Ovary (tissue), 3 donors: Measurements from ENCODE around the gene ALKAL2.

ENCODE experiments used
- CTCF ChIP-seq, 3 donors: fragments of 450-650 bp in 2 of 3; fragments of 200-600 bp in 1 of 3; IDR thresholded peaks; one replicate each; pipeline versions ENCODE4 v1.5.1 to v1.8.0; 2016 to 2022; ENCODE audit warnings: antibody characterized with exemption in 3 of 3, mild to moderate bottlenecking in 1 of 3
- POLR2A ChIP-seq: fragments of 450-650 bp; IDR thresholded peaks from one replicate; pipeline ENCODE4 v1.6.1; 2017; ENCODE audit warnings: antibody characterized with exemption, mild to moderate bottlenecking, moderate library complexity
- donor health status: DM: no; HTN: no; CAD: no.

- TF ChIP-seq CTCF (IDR thresholded peaks at IDR 0.05) (no peak), POLR2A (no peak)
These were observed 26.9 kb upstream of the ALKAL2 start for GRCh38 chr2:314561-315336.
